Measurements from ENCODE around the gene SREK1. TPM values are rescaled to one million over a fixed set of nuclear protein-coding genes. Genes with fewer than 3 reads are reported as not detected.

Gene SREK1
- total RNA-seq, 1 donor from 2014 or later, result 66.1 TPM

DNA sequence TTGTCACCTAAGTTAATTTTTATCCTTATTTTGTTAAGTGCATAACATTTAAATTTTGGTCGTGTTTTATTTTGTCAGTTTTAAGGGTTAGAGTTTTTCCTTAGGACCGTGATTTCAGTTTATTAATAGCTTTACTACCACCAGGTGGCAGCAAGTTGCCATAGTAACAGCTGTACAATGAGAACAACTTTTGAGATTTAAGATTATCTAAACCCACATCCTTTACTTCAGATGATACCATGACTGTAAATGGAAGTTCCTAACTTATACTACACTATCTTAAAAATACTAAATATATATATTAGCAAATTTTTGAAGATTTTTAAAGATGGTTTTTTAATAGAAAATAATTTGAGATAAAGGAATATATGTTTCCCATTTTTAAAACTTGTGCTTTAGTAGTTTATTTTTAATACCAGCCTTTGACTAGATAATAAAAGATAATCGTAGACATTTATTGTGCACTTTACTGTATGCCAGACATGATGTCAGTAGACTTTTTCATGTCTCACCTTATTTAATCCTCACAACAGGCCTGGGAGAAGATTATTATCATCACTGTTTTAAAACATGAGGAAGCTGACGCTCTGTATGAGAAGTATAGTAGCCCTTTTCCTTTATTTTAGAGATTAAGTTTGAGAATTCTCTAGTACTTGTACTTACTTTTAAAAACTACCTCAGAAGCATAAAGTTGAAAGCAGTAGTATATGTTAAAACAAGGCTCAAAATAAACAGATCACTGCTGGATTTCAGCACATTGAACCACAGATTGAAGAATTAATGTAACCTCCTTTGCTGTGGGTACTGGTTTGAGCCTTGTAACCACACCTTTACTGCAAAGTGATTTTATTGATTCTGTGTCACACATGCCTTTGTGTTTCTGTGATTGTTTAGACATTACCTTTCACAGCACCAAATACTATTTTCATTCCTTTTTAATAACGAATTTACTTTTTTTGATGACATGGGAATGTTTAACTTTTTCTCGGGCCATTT is 27.5 kb downstream of the SREK1 start:
- H3K4me2 ChIP-seq (ENCODE audit: low read length), result no peak overlapping the region
- Mint-ChIP-seq H3K4me1 (ENCODE audit: low read depth, unreplicated experiment) (no peaks in the 10 kb centered on the region), H3K4me3 (ENCODE audit: unreplicated experiment) (no peak overlapping the region), H3K36me3 (ENCODE audit: low read depth, unreplicated experiment) (no peaks in the 10 kb centered on the region), H3K27ac (ENCODE audit: unreplicated experiment) (peak overlapping the region; percentile 53), H3K9me3 (ENCODE audit: unreplicated experiment) (no peaks in the 10 kb centered on the region), H3K27me3 (ENCODE audit: low read depth, unreplicated experiment) (no peaks in the 10 kb centered on the region)
- peaks cover 29% of the 10 kb centered on the region for H4K20me1 ChIP-seq (ENCODE audit: insufficient read depth, low read length)
- no peak overlapping the region for H3K9ac ChIP-seq (ENCODE audit: low read length)
- no peak for TF ChIP-seq EZH2 (IDR thresholded peaks at IDR 0.05; ENCODE audit: insufficient read depth, low read length)
- TF ChIP-seq, protein P1, sequence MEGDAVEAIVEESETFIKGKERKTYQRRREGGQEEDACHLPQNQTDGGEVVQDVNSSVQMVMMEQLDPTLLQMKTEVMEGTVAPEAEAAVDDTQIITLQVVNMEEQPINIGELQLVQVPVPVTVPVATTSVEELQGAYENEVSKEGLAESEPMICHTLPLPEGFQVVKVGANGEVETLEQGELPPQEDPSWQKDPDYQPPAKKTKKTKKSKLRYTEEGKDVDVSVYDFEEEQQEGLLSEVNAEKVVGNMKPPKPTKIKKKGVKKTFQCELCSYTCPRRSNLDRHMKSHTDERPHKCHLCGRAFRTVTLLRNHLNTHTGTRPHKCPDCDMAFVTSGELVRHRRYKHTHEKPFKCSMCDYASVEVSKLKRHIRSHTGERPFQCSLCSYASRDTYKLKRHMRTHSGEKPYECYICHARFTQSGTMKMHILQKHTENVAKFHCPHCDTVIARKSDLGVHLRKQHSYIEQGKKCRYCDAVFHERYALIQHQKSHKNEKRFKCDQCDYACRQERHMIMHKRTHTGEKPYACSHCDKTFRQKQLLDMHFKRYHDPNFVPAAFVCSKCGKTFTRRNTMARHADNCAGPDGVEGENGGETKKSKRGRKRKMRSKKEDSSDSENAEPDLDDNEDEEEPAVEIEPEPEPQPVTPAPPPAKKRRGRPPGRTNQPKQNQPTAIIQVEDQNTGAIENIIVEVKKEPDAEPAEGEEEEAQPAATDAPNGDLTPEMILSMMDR (IDR thresholded peaks at IDR 0.05; ENCODE audit: insufficient read depth, low read depth, low read length), result peak; percentile 69
- H3K9me3 ChIP-seq (ENCODE audit: insufficient read depth, low read depth, low read length), result no peaks in the 10 kb centered on the region
- no peak overlapping the region for H3K4me3 ChIP-seq (ENCODE audit: insufficient read depth, low read depth, low read length)
- H3K36me3 ChIP-seq (ENCODE audit: insufficient read depth, low read length), result peaks cover 45% of the 10 kb centered on the region
- no peaks in the 10 kb centered on the region for H3K27me3 ChIP-seq (ENCODE audit: insufficient read depth, low read length)
- H2AFZ ChIP-seq (ENCODE audit: low read depth, low read length), result no peak overlapping the region
- DNase-seq (ENCODE audit: low read depth) (peak; percentile 46), FAIRE-seq (no peak)
- no peaks in the 10 kb centered on the region for H3K4me1 ChIP-seq (ENCODE audit: insufficient read depth, low read length)
- H3K79me2 ChIP-seq (ENCODE audit: insufficient read depth, low read length), result peaks cover 24% of the 10 kb centered on the region
- no peak overlapping the region for H3K27ac ChIP-seq (ENCODE audit: low read depth, low read length)

DNA sequence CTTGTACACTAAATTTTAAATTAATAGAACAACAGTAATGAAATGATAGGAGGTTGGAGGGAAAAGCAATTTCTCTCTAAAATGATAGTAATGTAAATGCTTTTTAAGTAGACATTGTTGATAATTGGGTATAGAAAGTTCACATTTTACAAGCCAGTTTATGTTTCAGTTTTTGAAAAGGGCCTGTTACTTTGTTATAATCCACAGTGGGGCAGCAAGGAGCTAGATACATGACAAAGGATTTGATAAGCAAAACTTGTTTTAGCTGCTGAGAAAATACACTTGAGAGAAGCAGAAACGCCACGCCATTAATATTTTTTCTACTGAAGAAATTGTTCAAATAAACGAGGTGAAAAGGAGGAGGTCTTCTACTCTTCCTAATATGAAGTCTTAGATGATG is 30.2 kb downstream of the SREK1 start:
- no peaks in the 10 kb centered on the region for H3K9me3 Mint-ChIP-seq (ENCODE audit: unreplicated experiment)
- no peak overlapping the region for H3K27ac Mint-ChIP-seq (ENCODE audit: unreplicated experiment)
- no peaks in the 10 kb centered on the region for H3K4me1 ChIP-seq (ENCODE audit: insufficient read depth, low read length)
- FAIRE-seq, result no peak
- no peaks in the 10 kb centered on the region for H3K4me1 Mint-ChIP-seq (ENCODE audit: low read depth, unreplicated experiment)
- H3K27me3 ChIP-seq (ENCODE audit: insufficient read depth, low read length), result no peaks in the 10 kb centered on the region
- H3K4me3 ChIP-seq (ENCODE audit: insufficient read depth, low read depth, low read length), result no peak overlapping the region
- H3K36me3 Mint-ChIP-seq (ENCODE audit: low read depth, unreplicated experiment), result no peaks in the 10 kb centered on the region
- no peak overlapping the region for H2AFZ ChIP-seq (ENCODE audit: low read depth, low read length)
- H3K27ac ChIP-seq (ENCODE audit: low read depth, low read length), result no peak overlapping the region
- H3K27me3 Mint-ChIP-seq (ENCODE audit: low read depth, unreplicated experiment), result no peaks in the 10 kb centered on the region
- no peak overlapping the region for H3K9ac ChIP-seq (ENCODE audit: low read length)
- peaks cover 66% of the 10 kb centered on the region for H3K36me3 ChIP-seq (ENCODE audit: insufficient read depth, low read length)
- H3K9me3 ChIP-seq (ENCODE audit: insufficient read depth, low read depth, low read length), result no peaks in the 10 kb centered on the region
- H4K20me1 ChIP-seq (ENCODE audit: insufficient read depth, low read length), result peaks cover 34% of the 10 kb centered on the region
- no peak for DNase-seq (ENCODE audit: low read depth)
- peaks cover 24% of the 10 kb centered on the region for H3K79me2 ChIP-seq (ENCODE audit: insufficient read depth, low read length)
- TF ChIP-seq EZH2 (IDR thresholded peaks at IDR 0.05; ENCODE audit: insufficient read depth, low read length), result no peak
- TF ChIP-seq, protein P1 (IDR thresholded peaks at IDR 0.05; ENCODE audit: insufficient read depth, low read depth, low read length), result peak; percentile 42
- no peak overlapping the region for H3K4me3 Mint-ChIP-seq (ENCODE audit: unreplicated experiment)
- H3K4me2 ChIP-seq (ENCODE audit: low read length), result no peak overlapping the region

DNA sequence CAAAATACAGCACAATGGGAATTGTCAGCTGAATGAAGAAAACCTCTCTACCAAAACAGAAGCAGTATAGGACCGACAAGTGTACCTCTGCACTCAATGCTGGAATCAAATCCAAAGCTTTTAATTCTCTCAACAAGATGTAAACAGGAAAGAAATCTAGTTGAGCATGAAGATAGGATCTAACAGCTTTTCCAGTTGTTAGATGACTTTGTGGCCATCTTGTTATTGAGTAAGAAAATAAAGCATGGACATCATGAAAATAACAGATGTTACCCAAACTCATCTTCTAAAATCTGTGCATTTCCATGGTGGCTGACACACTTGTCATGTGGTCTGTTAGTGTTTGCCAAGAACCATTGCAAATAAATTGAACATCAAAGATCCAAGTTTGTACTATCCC is 34.7 kb downstream of the SREK1 start:
- Mint-ChIP-seq H3K9me3 (ENCODE audit: unreplicated experiment) (no peaks in the 10 kb centered on the region), H3K27ac (ENCODE audit: unreplicated experiment) (no peak overlapping the region), H3K4me3 (ENCODE audit: unreplicated experiment) (no peak overlapping the region), H3K4me1 (ENCODE audit: low read depth, unreplicated experiment) (no peaks in the 10 kb centered on the region), H3K27me3 (ENCODE audit: low read depth, unreplicated experiment) (no peaks in the 10 kb centered on the region), H3K36me3 (ENCODE audit: low read depth, unreplicated experiment) (peaks cover 2% of the 10 kb centered on the region)
- Histone ChIP-seq H3K4me3 (ENCODE audit: insufficient read depth, low read depth, low read length) (no peak overlapping the region), H3K9me3 (ENCODE audit: insufficient read depth, low read depth, low read length) (no peaks in the 10 kb centered on the region), H2AFZ (ENCODE audit: low read depth, low read length) (no peak overlapping the region), H3K4me1 (ENCODE audit: insufficient read depth, low read length) (no peaks in the 10 kb centered on the region), H4K20me1 (ENCODE audit: insufficient read depth, low read length) (peaks cover 29% of the 10 kb centered on the region), H3K36me3 (ENCODE audit: insufficient read depth, low read length) (peaks cover 66% of the 10 kb centered on the region), H3K4me2 (ENCODE audit: low read length) (no peak overlapping the region), H3K9ac (ENCODE audit: low read length) (no peak overlapping the region), H3K27ac (ENCODE audit: low read depth, low read length) (no peak overlapping the region), H3K27me3 (ENCODE audit: insufficient read depth, low read length) (no peaks in the 10 kb centered on the region), H3K79me2 (ENCODE audit: insufficient read depth, low read length) (peaks cover 21% of the 10 kb centered on the region)
- FAIRE-seq (no peak), DNase-seq (ENCODE audit: low read depth) (no peak)
- TF ChIP-seq, protein P1 (IDR thresholded peaks at IDR 0.05; ENCODE audit: insufficient read depth, low read depth, low read length), result no peak
- TF ChIP-seq EZH2 (IDR thresholded peaks at IDR 0.05; ENCODE audit: insufficient read depth, low read length), result no peak

Measured in astrocyte (in vitro differentiated cells and primary cell).